Measurements from ENCODE around the gene LRMDA.

The LRMDA gene

GRCh38 chr10:75555323-75555722 lies 123.9 kb downstream of the LRMDA start:
- in situ Hi-C loops (cut with MboI; ENCODE audit: low sequenced_read_pairs), result no loop called here

GRCh38 chr10:75556320-75556719 lies 124.9 kb downstream of the LRMDA start:
- in situ Hi-C loops (cut with MboI; ENCODE audit: low sequenced_read_pairs), result no loop called here

GRCh38 chr10:75565286-75566251 lies 134.1 kb downstream of the LRMDA start:
- in situ Hi-C loops (cut with MboI; ENCODE audit: low sequenced_read_pairs), result no loop called here

GRCh38 chr10:75568450-75569130 lies 137.2 kb downstream of the LRMDA start:
- in situ Hi-C loops (cut with MboI; ENCODE audit: low sequenced_read_pairs), result no loop called here

DNA sequence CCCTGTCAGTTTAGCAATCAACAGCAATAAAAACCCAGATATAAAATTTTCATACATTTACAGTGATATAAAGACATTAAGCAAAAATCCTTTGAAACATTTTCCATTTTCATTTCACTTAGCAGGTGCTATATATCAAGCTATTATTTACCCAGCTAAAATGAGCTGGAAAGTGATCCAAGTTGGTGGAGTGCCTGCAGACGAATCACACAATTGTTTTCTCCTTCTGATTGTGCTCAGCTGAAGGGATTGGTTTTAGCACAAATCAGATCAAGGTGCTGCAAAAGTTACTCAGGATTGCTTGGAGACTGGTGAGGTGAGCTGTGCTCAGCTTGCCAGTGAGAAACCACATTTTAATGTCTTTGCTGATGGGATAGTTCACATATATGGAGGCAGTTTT lies 138.1 kb downstream of the LRMDA start:
- in situ Hi-C loops (cut with MboI; ENCODE audit: low sequenced_read_pairs), result no loop called here

DNA sequence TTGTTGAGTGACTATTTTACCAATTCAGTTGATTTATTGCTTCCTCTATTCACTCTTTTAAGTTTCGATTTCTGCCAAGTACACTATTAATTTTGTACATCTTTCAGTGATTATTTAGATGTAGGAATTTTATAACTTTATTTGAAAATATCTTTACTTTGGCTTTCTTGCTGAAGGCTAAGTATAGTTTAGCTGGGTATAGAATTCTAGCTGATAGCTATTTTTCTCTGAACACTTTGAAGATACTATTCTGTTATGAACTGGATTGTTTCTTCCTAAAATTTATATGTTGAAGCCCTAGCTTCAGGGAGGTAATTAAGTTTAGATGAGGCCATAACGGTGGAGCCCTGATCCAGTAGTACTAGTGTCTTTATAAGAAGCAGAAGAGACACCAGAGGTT lies 141.1 kb downstream of the LRMDA start:
- in situ Hi-C loops (cut with MboI; ENCODE audit: low sequenced_read_pairs), result no loop called here

- in situ Hi-C loops (cut with MboI; ENCODE audit: low sequenced_read_pairs), result no loop called here
Measured at GRCh38 chr10:75575940-75576339, 144.5 kb downstream of the LRMDA start.

- in situ Hi-C loops (cut with MboI; ENCODE audit: low sequenced_read_pairs), result no loop called here
Measured at GRCh38 chr10:75582102-75582501, 150.7 kb downstream of the LRMDA start.

- in situ Hi-C loops (cut with MboI; ENCODE audit: low sequenced_read_pairs), result no loop called here
Measured at GRCh38 chr10:75585294-75585693, 153.9 kb downstream of the LRMDA start.

DNA sequence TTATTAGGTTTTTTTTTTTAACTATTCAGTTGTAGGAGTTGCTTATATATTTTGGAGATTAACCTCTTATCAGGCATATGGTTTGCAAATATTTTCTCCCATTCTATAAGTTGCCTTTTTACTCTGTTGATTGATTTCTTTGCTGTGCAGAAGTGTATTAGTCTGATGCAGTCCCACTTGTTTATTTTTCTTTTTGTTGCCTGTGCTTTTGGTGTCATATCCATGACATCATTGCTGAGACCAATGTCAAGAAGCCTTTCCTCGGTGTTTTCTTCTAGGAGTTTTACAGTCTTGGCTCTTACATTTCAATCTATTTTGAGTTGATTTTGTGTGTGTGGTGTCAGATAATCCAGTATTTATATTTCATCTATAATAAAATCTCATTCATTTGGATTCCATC lies 155.4 kb downstream of the LRMDA start:
- in situ Hi-C loops (cut with MboI; ENCODE audit: low sequenced_read_pairs), result no loop called here

GRCh38 chr10:75588031-75588430 lies 156.6 kb downstream of the LRMDA start:
- in situ Hi-C loops (cut with MboI; ENCODE audit: low sequenced_read_pairs), result no loop called here

GRCh38 chr10:75589895-75590654 lies 158.7 kb downstream of the LRMDA start:
- in situ Hi-C loops (cut with MboI; ENCODE audit: low sequenced_read_pairs), result no loop called here

- in situ Hi-C loops (cut with MboI; ENCODE audit: low sequenced_read_pairs), result no loop called here
Measured at GRCh38 chr10:75592151-75592787, 160.8 kb downstream of the LRMDA start.

DNA sequence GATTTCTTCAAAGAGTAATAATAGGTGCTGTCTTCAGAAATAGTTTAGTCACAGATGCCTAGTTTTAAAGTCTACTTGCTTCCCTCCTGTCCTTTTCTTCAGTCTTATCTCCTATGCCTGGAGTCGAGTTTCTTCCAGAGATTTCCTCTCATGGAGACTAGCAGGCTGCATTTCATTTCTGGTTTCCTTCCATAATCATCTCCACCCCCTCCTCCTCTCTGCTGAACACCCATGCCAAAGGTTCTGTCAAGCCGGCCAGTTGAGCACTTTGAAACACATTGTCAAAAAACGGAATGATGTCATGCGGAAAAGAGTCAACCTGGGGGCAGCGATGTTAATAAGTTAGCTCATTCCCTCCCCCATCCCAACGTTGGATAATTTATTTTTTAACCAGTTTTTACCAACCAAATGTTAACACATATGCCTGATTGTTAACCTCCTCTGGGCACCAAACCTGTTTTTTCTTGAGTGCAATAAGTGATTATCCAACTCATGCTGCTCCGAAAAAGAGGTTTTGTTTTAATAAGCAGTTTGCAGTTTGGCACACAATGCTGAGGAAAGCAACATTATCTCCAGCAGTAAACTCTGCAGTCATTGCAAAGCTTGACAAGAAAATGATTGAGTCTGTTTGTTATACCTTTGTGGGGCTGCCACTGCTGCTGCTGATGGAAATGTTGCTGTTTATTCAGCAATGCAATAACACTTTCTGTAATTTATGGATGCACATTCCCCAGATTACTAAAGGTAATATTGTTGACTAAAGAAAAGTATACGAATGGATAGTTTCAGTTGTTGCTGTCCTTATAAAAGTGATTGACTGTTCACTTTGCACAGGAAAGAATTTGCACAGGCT lies 161.6 kb downstream of the LRMDA start:
- in situ Hi-C loops (cut with MboI; ENCODE audit: low sequenced_read_pairs), result no loop called here

- in situ Hi-C loops (cut with MboI; ENCODE audit: low sequenced_read_pairs), result no loop called here
Measured at GRCh38 chr10:75593692-75594556, 162.5 kb downstream of the LRMDA start.

GRCh38 chr10:75596930-75597620 lies 165.7 kb downstream of the LRMDA start:
- in situ Hi-C loops (cut with MboI; ENCODE audit: low sequenced_read_pairs), result no loop called here

DNA sequence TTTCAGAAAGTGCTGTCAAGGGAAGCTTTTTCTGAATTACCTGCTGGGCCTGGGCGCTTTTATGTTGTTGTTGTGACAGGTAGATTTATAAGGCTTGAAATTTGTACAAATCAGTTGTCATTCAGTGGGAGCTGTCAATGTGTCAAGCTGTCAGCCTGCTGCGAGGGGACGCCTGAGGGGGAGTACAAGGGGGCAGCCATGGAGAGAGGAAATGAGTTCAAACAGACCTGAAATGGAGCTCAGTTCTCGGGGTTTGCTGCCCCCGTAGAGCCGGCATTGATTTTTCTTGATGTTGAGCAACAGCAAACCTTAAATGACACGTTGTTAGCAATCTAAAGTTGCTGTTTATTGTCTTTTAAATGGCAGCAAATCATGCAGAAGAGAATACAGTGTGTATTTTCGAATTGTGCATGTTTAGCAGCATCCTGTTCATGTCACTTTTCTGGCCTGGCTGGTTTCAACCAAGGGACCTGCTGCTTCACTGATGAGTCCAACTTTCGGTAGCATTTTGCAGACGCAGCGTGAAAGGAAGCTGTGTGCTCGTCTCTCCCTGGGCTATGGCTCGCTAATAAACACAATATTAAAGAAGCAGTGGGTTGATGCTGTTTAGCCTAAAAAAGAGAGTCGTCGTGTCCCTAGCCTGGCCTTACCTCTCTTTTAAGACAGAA lies 166.5 kb downstream of the LRMDA start:
- in situ Hi-C loops (cut with MboI; ENCODE audit: low sequenced_read_pairs), result no loop called here

GRCh38 chr10:75598998-75599397 lies 167.6 kb downstream of the LRMDA start:
- in situ Hi-C loops (cut with MboI; ENCODE audit: low sequenced_read_pairs), result no loop called here

All from HL-60/S4 treated with retinoic acid at 250 ng/mL for 4 days and 3 days (cell line).